ENCODE measurements around the gene EXOC6B.

Gene EXOC6B

GRCh38 chr2:72399879-72400278 is 426.0 kb downstream of the EXOC6B start:
- H3K27me3 ChIP-seq (ENCODE audit: insufficient read depth, low read length, poor library complexity, severe bottlenecking): no peaks in the 10 kb centered on the region
- no peaks in the 10 kb centered on the region for H3F3A ChIP-seq (ENCODE audit: low read depth)
- H3K4me3 ChIP-seq (ENCODE audit: low read length, poor library complexity, severe bottlenecking): no peak overlapping the region
- H4K20me1 ChIP-seq (ENCODE audit: insufficient read depth, low read length, poor library complexity, severe bottlenecking): no peaks in the 10 kb centered on the region
- H3K36me3 ChIP-seq (ENCODE audit: insufficient read depth, low read length): no peaks in the 10 kb centered on the region
- no peaks in the 10 kb centered on the region for H3K79me2 ChIP-seq (ENCODE audit: insufficient read depth, low read length)
- H3K9me2 ChIP-seq (replicated peaks; ENCODE audit: low read depth, low read length): no peaks in the 10 kb centered on the region
- H3K9ac ChIP-seq (ENCODE audit: low read depth, low read length, poor library complexity, severe bottlenecking): no peak overlapping the region
- no peaks in the 10 kb centered on the region for H3K4me1 ChIP-seq (ENCODE audit: insufficient read depth, low read length, poor library complexity, severe bottlenecking)
- H3K4me2 ChIP-seq (ENCODE audit: low read depth, low read length, poor library complexity, severe bottlenecking): no peak overlapping the region
- H2AFZ ChIP-seq (ENCODE audit: low read length): no peak overlapping the region
- TF ChIP-seq EZH2phosphoT487 (IDR thresholded peaks at IDR 0.05; ENCODE audit: borderline replicate concordance) (no peak), CTCF (conservative IDR thresholded peaks at IDR 0.05; ENCODE audit: low read length) (no peak)
- peaks cover 6% of the 10 kb centered on the region; the same call in 1 of the 2 replicates for H3K9me3 ChIP-seq (ENCODE audit: insufficient read depth, low read depth, low read length)

- no peaks in the 10 kb centered on the region for H3K79me2 ChIP-seq (ENCODE audit: insufficient read depth, low read length)
- no peaks in the 10 kb centered on the region for H3K9me2 ChIP-seq (replicated peaks; ENCODE audit: low read depth, low read length)
- H3K9ac ChIP-seq (ENCODE audit: low read depth, low read length, poor library complexity, severe bottlenecking): no peak overlapping the region
- H3K27me3 ChIP-seq (ENCODE audit: insufficient read depth, low read length, poor library complexity, severe bottlenecking): no peaks in the 10 kb centered on the region
- H3F3A ChIP-seq (ENCODE audit: low read depth): no peaks in the 10 kb centered on the region
- H3K36me3 ChIP-seq (ENCODE audit: insufficient read depth, low read length): no peaks in the 10 kb centered on the region
- no peak overlapping the region for H3K4me2 ChIP-seq (ENCODE audit: low read depth, low read length, poor library complexity, severe bottlenecking)
- TF ChIP-seq EZH2phosphoT487 (IDR thresholded peaks at IDR 0.05; ENCODE audit: borderline replicate concordance) (no peak), CTCF (conservative IDR thresholded peaks at IDR 0.05; ENCODE audit: low read length) (no peak)
- H3K4me1 ChIP-seq (ENCODE audit: insufficient read depth, low read length, poor library complexity, severe bottlenecking): no peaks in the 10 kb centered on the region
- peaks cover 11% of the 10 kb centered on the region for H3K9me3 ChIP-seq (ENCODE audit: insufficient read depth, low read depth, low read length)
- no peak overlapping the region for H2AFZ ChIP-seq (ENCODE audit: low read length)
- no peak overlapping the region for H3K4me3 ChIP-seq (ENCODE audit: low read length, poor library complexity, severe bottlenecking)
- H4K20me1 ChIP-seq (ENCODE audit: insufficient read depth, low read length, poor library complexity, severe bottlenecking): no peaks in the 10 kb centered on the region
Measured at GRCh38 chr2:72395096-72395495, 430.7 kb downstream of the EXOC6B start.

GRCh38 chr2:72394541-72395070 is 431.2 kb downstream of the EXOC6B start:
- no peak overlapping the region for H3K9ac ChIP-seq (ENCODE audit: low read depth, low read length, poor library complexity, severe bottlenecking)
- H3K36me3 ChIP-seq (ENCODE audit: insufficient read depth, low read length): no peaks in the 10 kb centered on the region
- H2AFZ ChIP-seq (ENCODE audit: low read length): no peak overlapping the region
- H3K4me1 ChIP-seq (ENCODE audit: insufficient read depth, low read length, poor library complexity, severe bottlenecking): no peaks in the 10 kb centered on the region
- H3K4me2 ChIP-seq (ENCODE audit: low read depth, low read length, poor library complexity, severe bottlenecking): no peak overlapping the region
- no peaks in the 10 kb centered on the region for H4K20me1 ChIP-seq (ENCODE audit: insufficient read depth, low read length, poor library complexity, severe bottlenecking)
- H3K79me2 ChIP-seq (ENCODE audit: insufficient read depth, low read length): no peaks in the 10 kb centered on the region
- no peaks in the 10 kb centered on the region for H3F3A ChIP-seq (ENCODE audit: low read depth)
- no peaks in the 10 kb centered on the region for H3K9me2 ChIP-seq (replicated peaks; ENCODE audit: low read depth, low read length)
- TF ChIP-seq EZH2phosphoT487 (IDR thresholded peaks at IDR 0.05; ENCODE audit: borderline replicate concordance): no peak
- TF ChIP-seq CTCF (conservative IDR thresholded peaks at IDR 0.05; ENCODE audit: low read length): no peak
- H3K9me3 ChIP-seq (ENCODE audit: insufficient read depth, low read depth, low read length): peaks cover 6% of the 10 kb centered on the region; the same call in 1 of the 2 replicates
- no peak overlapping the region for H3K4me3 ChIP-seq (ENCODE audit: low read length, poor library complexity, severe bottlenecking)
- no peaks in the 10 kb centered on the region for H3K27me3 ChIP-seq (ENCODE audit: insufficient read depth, low read length, poor library complexity, severe bottlenecking)
